IPS-20b (cell line): ENCODE measurements around the gene STX11.
"Not testable (repeated sequence)": the region's sequence is repeated elsewhere in the genome, so short reads cannot be mapped to it uniquely, and the experiment has no call there.

Experiments used
- H3K27ac ChIP-seq: one replicate; pipeline ENCODE4 v1.5.1; 2013; ENCODE audit warnings: low read length
- H3K27me3 ChIP-seq: 2 replicates; pipeline ENCODE4 v1.6.1; 2013; ENCODE audit warnings: mild to moderate bottlenecking, low read length, inconsistent platforms; ENCODE audit not compliant: insufficient read depth
- H3K36me3 ChIP-seq: 2 replicates; pipeline ENCODE4 v1.6.1; 2013; ENCODE audit warnings: low read depth, mild to moderate bottlenecking, inconsistent platforms, low read length, moderate library complexity; ENCODE audit not compliant: insufficient read depth
- H3K4me1 ChIP-seq: 2 replicates; pipeline ENCODE4 v1.6.1; 2013; ENCODE audit warnings: mild to moderate bottlenecking, control low read depth, inconsistent platforms, low read length, moderate library complexity; ENCODE audit not compliant: insufficient read depth
- H3K4me3 ChIP-seq: 2 replicates; pipeline ENCODE4 v1.5.1; 2013; ENCODE audit warnings: mild to moderate bottlenecking, low read length, inconsistent platforms
- H3K9ac ChIP-seq: 2 replicates; pipeline ENCODE4 v1.6.1; 2013; ENCODE audit warnings: low read depth, mild to moderate bottlenecking, inconsistent platforms, low read length, moderate library complexity
- H3K9me3 ChIP-seq: 2 replicates; pipeline ENCODE4 v1.6.1; 2013; ENCODE audit warnings: mild to moderate bottlenecking, low read depth, low read length, inconsistent platforms; ENCODE audit not compliant: insufficient read depth

The STX11 gene

GRCh38 chr6:144178323-144178722 is 28.0 kb downstream of the STX11 start:
- Histone ChIP-seq H3K9ac (no peak overlapping the region), H3K36me3 (no peaks in the 10 kb centered on the region), H3K9me3 (no peaks in the 10 kb centered on the region), H3K27ac (no peak overlapping the region), H3K27me3 (no peaks in the 10 kb centered on the region), H3K4me3 (no peak overlapping the region), H3K4me1 (no peaks in the 10 kb centered on the region)

- Histone ChIP-seq H3K9ac (no peak overlapping the region), H3K9me3 (no peaks in the 10 kb centered on the region), H3K27me3 (no peaks in the 10 kb centered on the region), H3K27ac (no peak overlapping the region), H3K36me3 (no peaks in the 10 kb centered on the region), H3K4me1 (no peaks in the 10 kb centered on the region), H3K4me3 (no peak overlapping the region)
Measured at GRCh38 chr6:144179237-144179636, 28.9 kb downstream of the STX11 start.

- no peaks in the 10 kb centered on the region for H3K9me3 ChIP-seq
- no peaks in the 10 kb centered on the region for H3K4me1 ChIP-seq
- no peak overlapping the region for H3K27ac ChIP-seq
- H3K9ac ChIP-seq: no peak overlapping the region
- no peaks in the 10 kb centered on the region for H3K36me3 ChIP-seq
- H3K4me3 ChIP-seq: no peak overlapping the region
- no peaks in the 10 kb centered on the region for H3K27me3 ChIP-seq
Measured at GRCh38 chr6:144179828-144180227, 29.5 kb downstream of the STX11 start.

GRCh38 chr6:144180354-144180753 is 30.0 kb downstream of the STX11 start:
- not testable (repeated sequence) for H3K27me3 ChIP-seq, H3K9ac ChIP-seq, H3K4me1 ChIP-seq, H3K27ac ChIP-seq, H3K36me3 ChIP-seq, H3K4me3 ChIP-seq, H3K9me3 ChIP-seq

- Histone ChIP-seq H3K4me1 (no peaks in the 10 kb centered on the region), H3K4me3 (no peak overlapping the region), H3K9me3 (no peaks in the 10 kb centered on the region), H3K27ac (no peak overlapping the region), H3K36me3 (no peaks in the 10 kb centered on the region), H3K9ac (no peak overlapping the region), H3K27me3 (no peaks in the 10 kb centered on the region)
Measured at GRCh38 chr6:144181639-144182038, 31.3 kb downstream of the STX11 start.

- H3K36me3 ChIP-seq, H3K4me3 ChIP-seq, H3K4me1 ChIP-seq, H3K27me3 ChIP-seq, H3K9me3 ChIP-seq, H3K9ac ChIP-seq, H3K27ac ChIP-seq: not testable (repeated sequence)
Measured at GRCh38 chr6:144184186-144184585, 33.9 kb downstream of the STX11 start.

- Histone ChIP-seq H3K27ac (no peak overlapping the region), H3K4me1 (no peaks in the 10 kb centered on the region), H3K9me3 (no peaks in the 10 kb centered on the region), H3K9ac (no peak overlapping the region), H3K27me3 (no peaks in the 10 kb centered on the region), H3K4me3 (no peak overlapping the region), H3K36me3 (no peaks in the 10 kb centered on the region)
Measured at GRCh38 chr6:144185133-144185836, 35.0 kb downstream of the STX11 start.

GRCh38 chr6:144186817-144187625 is 36.7 kb downstream of the STX11 start:
- Histone ChIP-seq H3K9me3 (no peaks in the 10 kb centered on the region), H3K36me3 (no peaks in the 10 kb centered on the region), H3K9ac (no peak overlapping the region), H3K27me3 (no peaks in the 10 kb centered on the region), H3K27ac (no peak overlapping the region), H3K4me3 (no peak overlapping the region), H3K4me1 (no peaks in the 10 kb centered on the region)

GRCh38 chr6:144189351-144189750 is 39.0 kb downstream of the STX11 start:
- Histone ChIP-seq H3K9me3 (no peaks in the 10 kb centered on the region), H3K27ac (no peak overlapping the region), H3K4me3 (no peak overlapping the region), H3K4me1 (no peaks in the 10 kb centered on the region), H3K9ac (no peak overlapping the region), H3K36me3 (no peaks in the 10 kb centered on the region), H3K27me3 (no peaks in the 10 kb centered on the region)

- H3K4me1 ChIP-seq: no peaks in the 10 kb centered on the region
- no peak overlapping the region for H3K27ac ChIP-seq
- H3K9me3 ChIP-seq: no peaks in the 10 kb centered on the region
- H3K9ac ChIP-seq: no peak overlapping the region
- H3K36me3 ChIP-seq: no peaks in the 10 kb centered on the region
- H3K4me3 ChIP-seq: no peak overlapping the region
- no peaks in the 10 kb centered on the region for H3K27me3 ChIP-seq
Measured at GRCh38 chr6:144190080-144190479, 39.8 kb downstream of the STX11 start.

- H3K4me3 ChIP-seq: no peak overlapping the region
- H3K36me3 ChIP-seq: no peaks in the 10 kb centered on the region
- no peaks in the 10 kb centered on the region for H3K4me1 ChIP-seq
- no peak overlapping the region for H3K27ac ChIP-seq
- H3K9me3 ChIP-seq: no peaks in the 10 kb centered on the region
- H3K27me3 ChIP-seq: no peaks in the 10 kb centered on the region
- H3K9ac ChIP-seq: no peak overlapping the region
Measured at GRCh38 chr6:144190593-144190992, 40.3 kb downstream of the STX11 start.

GRCh38 chr6:144193181-144193580 is 42.9 kb downstream of the STX11 start:
- Histone ChIP-seq H3K9me3 (no peaks in the 10 kb centered on the region), H3K4me1 (no peaks in the 10 kb centered on the region), H3K36me3 (no peaks in the 10 kb centered on the region), H3K27me3 (no peaks in the 10 kb centered on the region), H3K9ac (no peak overlapping the region), H3K4me3 (no peak overlapping the region), H3K27ac (no peak overlapping the region)
